Spleen (tissue), 7 donors: ENCODE data around the gene THOC2.

Experiments used
- POLR2AphosphoS5 ChIP-seq, 3 donors: sonication (generic); formaldehyde crosslinking; IDR thresholded peaks; one replicate each; pipeline ENCODE4 v1.5.1; 2017; ENCODE audit warnings: antibody characterized with exemption in 3 of 3
- TF ChIP-seq, protein P1 (sequence below), 11 experiments: fragments of 200-600 bp in 7 of 11; fragments of 450-650 bp in 4 of 11; sonication (generic) in 4 of 11; IDR thresholded peaks in 8 of 11; conservative IDR thresholded peaks in 3 of 11; 1 replicate in 7 of 11; 2 replicates in 4 of 11; pipeline versions ENCODE4 v1.4.0 to v1.8.0; 2016 to 2021; ENCODE audit warnings: antibody characterized with exemption in 11 of 11, inconsistent platforms in 4 of 11, mild to moderate bottlenecking in 1 of 11
- donor health status: DM: no; HTN: no; CAD: no; lungs with moderate emphysema.
- donor health status: DM: no; HTN: no; CAD: no.
- donor health status: DM: no; HTN: no; CAD: no.

DNA sequence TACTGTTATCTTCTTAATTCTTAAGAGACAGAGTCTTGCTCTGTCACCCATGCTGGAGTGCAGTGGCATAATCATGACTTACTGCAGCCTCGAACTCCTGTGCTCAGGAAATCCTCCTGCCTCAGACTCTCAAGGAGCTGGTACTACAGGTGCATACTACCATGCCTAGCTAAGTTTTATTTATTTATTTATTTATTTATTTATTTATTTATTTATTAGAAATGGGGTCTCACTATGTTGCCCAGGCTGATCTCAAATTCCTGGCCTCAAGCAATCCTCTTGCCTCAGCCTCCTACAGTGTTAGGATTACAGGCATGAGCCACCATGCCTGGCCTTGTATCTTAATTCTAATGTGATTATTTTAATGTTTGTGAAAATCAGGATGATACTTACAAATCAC, 125.6 kb downstream of the THOC2 start:
- TF ChIP-seq, protein P1, sequence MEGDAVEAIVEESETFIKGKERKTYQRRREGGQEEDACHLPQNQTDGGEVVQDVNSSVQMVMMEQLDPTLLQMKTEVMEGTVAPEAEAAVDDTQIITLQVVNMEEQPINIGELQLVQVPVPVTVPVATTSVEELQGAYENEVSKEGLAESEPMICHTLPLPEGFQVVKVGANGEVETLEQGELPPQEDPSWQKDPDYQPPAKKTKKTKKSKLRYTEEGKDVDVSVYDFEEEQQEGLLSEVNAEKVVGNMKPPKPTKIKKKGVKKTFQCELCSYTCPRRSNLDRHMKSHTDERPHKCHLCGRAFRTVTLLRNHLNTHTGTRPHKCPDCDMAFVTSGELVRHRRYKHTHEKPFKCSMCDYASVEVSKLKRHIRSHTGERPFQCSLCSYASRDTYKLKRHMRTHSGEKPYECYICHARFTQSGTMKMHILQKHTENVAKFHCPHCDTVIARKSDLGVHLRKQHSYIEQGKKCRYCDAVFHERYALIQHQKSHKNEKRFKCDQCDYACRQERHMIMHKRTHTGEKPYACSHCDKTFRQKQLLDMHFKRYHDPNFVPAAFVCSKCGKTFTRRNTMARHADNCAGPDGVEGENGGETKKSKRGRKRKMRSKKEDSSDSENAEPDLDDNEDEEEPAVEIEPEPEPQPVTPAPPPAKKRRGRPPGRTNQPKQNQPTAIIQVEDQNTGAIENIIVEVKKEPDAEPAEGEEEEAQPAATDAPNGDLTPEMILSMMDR (IDR thresholded peaks at IDR 0.05 in 8 of 11, conservative IDR thresholded peaks at IDR 0.05 in 3 of 11) = no peak
- TF ChIP-seq POLR2AphosphoS5 (IDR thresholded peaks at IDR 0.05) = no peak
